Colonic mucosa (tissue), 4 donors: ENCODE measurements around the gene ADAMTSL3. TPM values are rescaled to one million over a fixed set of nuclear protein-coding genes. Genes with fewer than 3 reads are reported as not detected.

Source experiments
- DNase-seq: peaks from one replicate; pipeline ENCODE4 v3.0.0-alpha.2; 2020
- H3K27ac ChIP-seq: fragments of 200-600 bp; one replicate; pipeline ENCODE4 v1.8.0; 2021
- H3K27me3 ChIP-seq: fragments of 200-600 bp; one replicate; pipeline ENCODE4 v1.8.0; 2021
- H3K36me3 ChIP-seq: fragments of 200-600 bp; one replicate; pipeline ENCODE4 v1.8.0; 2021
- H3K4me1 ChIP-seq: fragments of 200-600 bp; one replicate; pipeline ENCODE4 v1.8.0; 2021; ENCODE audit warnings: mild to moderate bottlenecking
- H3K4me3 ChIP-seq: fragments of 200-600 bp; one replicate; pipeline ENCODE4 v1.8.0; 2021
- H3K9ac ChIP-seq, 2 donors: one replicate each; pipeline ENCODE4 v1.7.0; 2013; ENCODE audit warnings: control low read depth in 2 of 2, low read depth in 2 of 2, low read length in 2 of 2
- H3K9me3 ChIP-seq: fragments of 200-600 bp; one replicate; pipeline ENCODE4 v1.8.0; 2021
- intact Hi-C: fragments of 100-400 bp; cut with DNase I; formaldehyde crosslinking; loops from one replicate; pipeline ENCODE4 v1.14.1; 2022
- total RNA-seq, 2 donors: library from RNA; stranded (reverse); fragmentation: NEBNext Ultra II Directional in 1 of 2; extraction: Animal tissue kit (Norgen Biotek cat#: 25700) in 1 of 2; gene quantifications; one replicate each; pipeline ENCODE4 v1.2.1, GENCODE V29; 2021
- TF ChIP-seq, protein P1 (sequence below): fragments of 200-600 bp; IDR thresholded peaks from one replicate; pipeline ENCODE4 v1.8.0; 2022; ENCODE audit warnings: antibody characterized with exemption, mild to moderate bottlenecking
- donor health status: healthy.
- donor health status: DM: no; HTN: no; CAD: no.
- donor health status: DM: no; HTN: no; CAD: no.

ADAMTSL3 gene
- total RNA-seq, 2 donors from 2014 or later: 0.72 to 4.8 TPM

DNA sequence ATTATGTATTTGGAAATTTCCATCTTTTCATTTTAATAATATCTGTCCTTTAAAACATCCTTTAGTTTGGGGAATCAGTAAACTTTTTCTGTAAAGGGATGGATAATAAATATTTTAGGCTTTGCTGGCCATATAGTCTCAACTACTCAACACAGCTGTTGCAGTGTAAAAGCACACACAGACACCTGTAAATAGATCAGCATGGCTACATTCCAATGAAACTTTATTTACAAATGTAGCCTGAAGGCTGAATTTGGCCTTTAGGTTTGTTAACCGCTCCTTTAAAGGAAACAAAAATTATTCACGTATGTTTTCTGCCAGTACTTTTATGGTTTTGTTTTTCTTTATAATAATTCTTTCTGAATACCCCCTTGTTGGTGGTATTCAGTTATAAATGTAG lies 184.8 kb downstream of the ADAMTSL3 start:
- H3K4me3 ChIP-seq: no peak overlapping the region
- TF ChIP-seq, protein P1, sequence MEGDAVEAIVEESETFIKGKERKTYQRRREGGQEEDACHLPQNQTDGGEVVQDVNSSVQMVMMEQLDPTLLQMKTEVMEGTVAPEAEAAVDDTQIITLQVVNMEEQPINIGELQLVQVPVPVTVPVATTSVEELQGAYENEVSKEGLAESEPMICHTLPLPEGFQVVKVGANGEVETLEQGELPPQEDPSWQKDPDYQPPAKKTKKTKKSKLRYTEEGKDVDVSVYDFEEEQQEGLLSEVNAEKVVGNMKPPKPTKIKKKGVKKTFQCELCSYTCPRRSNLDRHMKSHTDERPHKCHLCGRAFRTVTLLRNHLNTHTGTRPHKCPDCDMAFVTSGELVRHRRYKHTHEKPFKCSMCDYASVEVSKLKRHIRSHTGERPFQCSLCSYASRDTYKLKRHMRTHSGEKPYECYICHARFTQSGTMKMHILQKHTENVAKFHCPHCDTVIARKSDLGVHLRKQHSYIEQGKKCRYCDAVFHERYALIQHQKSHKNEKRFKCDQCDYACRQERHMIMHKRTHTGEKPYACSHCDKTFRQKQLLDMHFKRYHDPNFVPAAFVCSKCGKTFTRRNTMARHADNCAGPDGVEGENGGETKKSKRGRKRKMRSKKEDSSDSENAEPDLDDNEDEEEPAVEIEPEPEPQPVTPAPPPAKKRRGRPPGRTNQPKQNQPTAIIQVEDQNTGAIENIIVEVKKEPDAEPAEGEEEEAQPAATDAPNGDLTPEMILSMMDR: no peak
- H3K9ac ChIP-seq: no peak overlapping the region
- no peaks in the 10 kb centered on the region for H3K27me3 ChIP-seq
- H3K27ac ChIP-seq: no peak overlapping the region
- no peak for DNase-seq
- intact Hi-C loops: no loop called here
- H3K9me3 ChIP-seq: no peaks in the 10 kb centered on the region
- no peaks in the 10 kb centered on the region for H3K36me3 ChIP-seq
- no peaks in the 10 kb centered on the region for H3K4me1 ChIP-seq

DNA sequence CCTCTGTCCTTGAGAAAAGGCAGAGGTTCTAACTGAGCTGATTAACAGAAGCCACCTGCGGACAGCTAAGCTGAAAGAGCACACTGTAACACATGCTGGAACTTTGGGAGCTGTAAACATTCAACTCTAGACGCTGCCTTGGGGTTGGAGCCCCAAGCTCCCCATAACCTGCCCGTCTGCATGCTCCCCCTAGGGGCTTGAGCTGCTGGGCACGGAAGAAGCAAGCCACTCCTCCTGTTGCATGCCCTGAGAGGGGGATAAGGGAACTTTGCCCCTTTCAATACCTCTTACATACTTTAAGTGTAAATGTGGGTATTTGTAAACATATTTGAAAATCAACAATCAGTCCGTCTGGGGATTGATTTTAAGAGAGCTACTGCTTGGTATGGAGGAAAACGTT lies 188.4 kb downstream of the ADAMTSL3 start:
- Histone ChIP-seq H3K9me3 (no peaks in the 10 kb centered on the region), H3K36me3 (no peaks in the 10 kb centered on the region), H3K4me3 (no peak overlapping the region), H3K9ac (no peak overlapping the region), H3K27me3 (no peaks in the 10 kb centered on the region), H3K27ac (no peak overlapping the region), H3K4me1 (no peaks in the 10 kb centered on the region)
- TF ChIP-seq, protein P1: no peak
- no peak for DNase-seq
- intact Hi-C loops: no loop called here

GRCh38 chr15:83843471-83843871 lies 189.5 kb downstream of the ADAMTSL3 start:
- TF ChIP-seq, protein P1: no peak
- no peak overlapping the region for H3K27ac ChIP-seq
- no peaks in the 10 kb centered on the region for H3K9me3 ChIP-seq
- no peaks in the 10 kb centered on the region for H3K36me3 ChIP-seq
- H3K4me3 ChIP-seq: no peak overlapping the region
- no peaks in the 10 kb centered on the region for H3K27me3 ChIP-seq
- no peak for DNase-seq
- H3K4me1 ChIP-seq: no peaks in the 10 kb centered on the region
- H3K9ac ChIP-seq: no peak overlapping the region
- intact Hi-C loops: no loop called here

DNA sequence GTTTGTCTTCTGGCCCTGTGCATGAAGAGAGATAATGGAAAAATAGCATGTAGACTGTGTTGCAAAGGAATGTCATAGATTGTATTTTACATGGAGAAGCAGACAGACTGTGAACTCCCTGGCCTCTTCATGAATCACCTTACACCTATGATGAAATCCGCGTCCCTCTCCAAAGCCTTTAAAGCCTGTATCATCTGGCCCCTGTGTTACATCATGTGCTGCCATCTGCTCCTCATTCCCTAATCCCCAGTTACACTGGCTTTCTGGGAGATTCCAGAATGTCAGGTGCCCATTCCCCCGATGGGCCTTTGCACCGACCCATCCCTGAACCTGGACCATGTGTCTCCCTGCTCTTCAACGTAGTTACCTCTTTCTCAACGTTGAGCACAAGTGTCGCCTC lies 190.8 kb downstream of the ADAMTSL3 start:
- DNase-seq: no peak
- intact Hi-C loops: no loop called here
- Histone ChIP-seq H3K27ac (no peak overlapping the region), H3K4me3 (no peak overlapping the region), H3K9me3 (no peaks in the 10 kb centered on the region), H3K4me1 (no peaks in the 10 kb centered on the region), H3K36me3 (no peaks in the 10 kb centered on the region), H3K27me3 (no peaks in the 10 kb centered on the region), H3K9ac (no peak overlapping the region)
- TF ChIP-seq, protein P1: no peak

GRCh38 chr15:83845230-83845629 lies 191.3 kb downstream of the ADAMTSL3 start:
- intact Hi-C loops: no loop called here

More at GRCh38 chr15:83845230-83845629, 191.3 kb downstream of the ADAMTSL3 start:
- Histone ChIP-seq H3K36me3 (no peaks in the 10 kb centered on the region), H3K27me3 (no peaks in the 10 kb centered on the region), H3K27ac (no peak overlapping the region), H3K4me1 (no peaks in the 10 kb centered on the region), H3K9ac (no peak overlapping the region), H3K4me3 (no peak overlapping the region), H3K9me3 (no peaks in the 10 kb centered on the region)
- TF ChIP-seq, protein P1: no peak
- no peak for DNase-seq
